HG02938 (cell line): Measurements from ENCODE around the gene MAP3K1.
"Not testable (repeated sequence)": the region's sequence is repeated elsewhere in the genome, so short reads cannot be mapped to it uniquely, and the experiment has no call there.

Experiments used
- ATAC-seq: cut with Tn5 transposase; IDR thresholded peaks from one replicate; pipeline ENCODE4 v1.9.1; 2021; ENCODE audit warnings: mild to moderate bottlenecking, moderate library complexity; ENCODE audit not compliant: unreplicated experiment

Gene MAP3K1

GRCh38 chr5:56815658-56816545 is 553 bp downstream of the MAP3K1 start:
- ATAC-seq = peak; percentile 29

GRCh38 chr5:56816546-56817081 is 1.3 kb downstream of the MAP3K1 start:
- peak; percentile 37 for ATAC-seq

- ATAC-seq = no peak
These were observed 2.1 kb downstream of the MAP3K1 start for GRCh38 chr5:56817263-56818014.

GRCh38 chr5:56818450-56819037 is 3.2 kb downstream of the MAP3K1 start:
- ATAC-seq = no peak

- ATAC-seq = no peak
These were observed 3.9 kb downstream of the MAP3K1 start for GRCh38 chr5:56819060-56819881.

- not testable (repeated sequence) for ATAC-seq
These were observed 6.5 kb downstream of the MAP3K1 start for GRCh38 chr5:56821868-56822267.

- ATAC-seq = no peak
These were observed 7.6 kb downstream of the MAP3K1 start for GRCh38 chr5:56822981-56823380.

GRCh38 chr5:56824019-56824418 is 8.7 kb downstream of the MAP3K1 start:
- no peak for ATAC-seq

GRCh38 chr5:56825222-56825824 is 10.0 kb downstream of the MAP3K1 start:
- ATAC-seq = no peak

- ATAC-seq = no peak
These were observed 11.7 kb downstream of the MAP3K1 start for GRCh38 chr5:56827049-56827448.

GRCh38 chr5:56827924-56828323 is 12.6 kb downstream of the MAP3K1 start:
- ATAC-seq = no peak

GRCh38 chr5:56829137-56829908 is 14.0 kb downstream of the MAP3K1 start:
- no peak for ATAC-seq

GRCh38 chr5:56831773-56832172 is 16.4 kb downstream of the MAP3K1 start:
- ATAC-seq = no peak

GRCh38 chr5:56833325-56833724 is 18.0 kb downstream of the MAP3K1 start:
- ATAC-seq = no peak

GRCh38 chr5:56837381-56837780 is 22.0 kb downstream of the MAP3K1 start:
- ATAC-seq = no peak

- no peak for ATAC-seq
These were observed 22.6 kb downstream of the MAP3K1 start for GRCh38 chr5:56837956-56838355.

- no peak for ATAC-seq
These were observed 23.2 kb downstream of the MAP3K1 start for GRCh38 chr5:56838409-56839039.

GRCh38 chr5:56839062-56839461 is 23.7 kb downstream of the MAP3K1 start:
- no peak for ATAC-seq

- no peak for ATAC-seq
These were observed 25.2 kb downstream of the MAP3K1 start for GRCh38 chr5:56840597-56840996.
